Epithelial cell of proximal tubule (primary cell): ENCODE measurements around the gene DAZ1. TPM values are rescaled to one million over a fixed set of nuclear protein-coding genes. Genes with fewer than 3 reads are reported as not detected.
"Not testable (repeated sequence)": the region's sequence is repeated elsewhere in the genome, so short reads cannot be mapped to it uniquely, and the experiment has no call there.

Experiments
- DNase-seq: peaks from one replicate; pipeline ENCODE4 v3.0.0-alpha.2; 2011; ENCODE audit warnings: low read depth
- H3K4me3 ChIP-seq: 2 replicates; pipeline ENCODE4 v1.5.1; 2011; ENCODE audit warnings: low read depth, mild to moderate bottlenecking, low read length
- total RNA-seq: library from RNA; depleted of rRNA; stranded (reverse); fragments of >200 nt; gene quantifications from 2 replicates; pipeline ENCODE4 v1.2.3, GENCODE V29; 2015

Gene DAZ1
- not detected in 2 replicates for total RNA-seq

DNA sequence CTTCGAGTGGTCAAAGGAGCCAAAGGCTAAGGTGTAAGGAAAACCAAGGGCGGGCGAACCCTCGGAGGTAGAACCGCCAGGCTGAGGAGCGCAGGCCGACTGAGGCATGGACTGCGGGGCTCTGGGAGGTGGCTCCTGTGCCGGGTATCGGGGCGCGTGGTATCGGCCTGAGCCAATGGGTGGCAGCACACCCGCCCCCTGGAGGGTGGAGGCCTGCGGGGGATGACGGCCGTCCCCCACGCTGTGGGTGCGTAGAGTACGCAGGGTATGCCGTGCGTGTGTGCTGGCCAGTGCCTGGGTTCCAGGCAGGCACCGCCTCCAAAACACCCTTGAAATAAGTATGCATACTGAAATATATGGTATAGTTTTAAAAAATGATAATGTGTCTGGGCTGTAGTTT lies at the start of gene DAZ1:
Gene DAZ1, minus strand, starts transcription at position 101 of the 400 bp plus-strand sequence. CDS start 208 bp downstream, outside the sequence.
- not testable (repeated sequence) for H3K4me3 ChIP-seq, DNase-seq

GRCh38 chrY:23219233-23219632 lies 20.4 kb upstream of the DAZ1 start, which contains the start of gene DAZ2:
Gene DAZ2, plus strand, starts transcription at chrY:23219533. Its CDS starts 208 bp downstream, at chrY:23219741.
- not testable (repeated sequence) for DNase-seq, H3K4me3 ChIP-seq

GRCh38 chrY:23210681-23211080 lies 11.9 kb upstream of the DAZ1 start:
- H3K4me3 ChIP-seq, DNase-seq: not testable (repeated sequence)

DNA sequence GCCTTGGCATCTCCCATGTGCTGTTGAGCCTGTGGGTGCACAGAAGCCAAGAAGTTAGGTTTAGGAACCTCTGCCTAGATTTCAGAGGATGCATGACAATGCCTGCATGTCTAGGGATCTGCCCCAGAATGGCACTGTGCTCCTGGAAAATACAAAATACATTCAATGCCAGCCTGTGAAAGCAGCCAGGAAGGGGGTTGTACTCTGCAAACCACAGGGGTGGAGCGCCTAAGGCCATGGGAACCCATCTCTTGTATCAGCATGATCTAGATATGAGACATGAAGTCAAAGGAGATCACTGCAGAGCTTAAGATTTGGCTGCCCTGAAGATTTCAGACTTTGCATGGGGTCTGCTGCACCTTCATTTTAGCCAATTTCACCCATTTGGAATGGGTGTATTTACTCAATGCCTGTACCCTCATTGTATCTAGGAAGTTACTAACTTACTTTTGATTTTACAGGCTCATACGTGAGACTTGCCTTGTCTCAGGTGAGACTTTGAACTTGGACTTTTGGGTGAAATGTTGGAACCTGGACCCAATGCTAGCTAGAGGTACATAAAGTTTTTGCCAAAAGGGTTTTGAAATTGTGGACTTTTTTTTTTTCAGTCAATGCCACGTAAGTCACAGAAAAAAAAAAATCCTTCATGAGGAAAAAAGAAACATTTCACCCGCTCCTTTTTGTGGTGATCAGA lies 11.1 kb upstream of the DAZ1 start:
- not testable (repeated sequence) for H3K4me3 ChIP-seq, DNase-seq

DNA sequence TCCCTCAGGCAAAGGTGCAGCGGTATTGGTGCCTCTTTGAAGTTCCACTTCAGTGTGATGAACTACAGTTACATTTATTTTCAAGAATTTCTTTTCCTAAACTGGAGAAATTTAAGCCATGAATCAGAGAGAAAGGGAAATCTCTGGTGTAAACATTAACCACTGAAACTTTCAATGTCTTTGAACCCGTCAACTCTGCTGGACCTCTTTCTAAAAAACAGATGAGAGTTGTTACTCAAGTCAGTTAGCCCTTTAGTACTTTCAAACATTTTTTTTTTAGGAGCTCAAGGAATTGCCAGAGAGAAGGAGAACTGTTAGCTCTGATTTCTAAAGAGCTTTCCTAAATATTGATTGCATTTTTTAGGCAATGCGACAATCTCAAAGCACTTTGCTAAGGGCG lies 8.6 kb upstream of the DAZ1 start:
- not testable (repeated sequence) for H3K4me3 ChIP-seq, DNase-seq

Other genes starting within 250 kb of the DAZ1 start
- not detected in 2 replicates for gene BPY2, start 214.7 kb downstream of the DAZ1 start, total RNA-seq
- not detected in 2 replicates for gene DAZ2, start 20.5 kb upstream of the DAZ1 start, total RNA-seq